HG02610 (cell line): ENCODE data around the gene SH2D3C.
"Not testable (repeated sequence)": the region's sequence is repeated elsewhere in the genome, so short reads cannot be mapped to it uniquely, and the experiment has no call there.

Source experiments
- ATAC-seq: cut with Tn5 transposase; IDR thresholded peaks from one replicate; pipeline ENCODE4 v1.9.1; 2021; ENCODE audit warnings: mild to moderate bottlenecking, moderate library complexity; ENCODE audit not compliant: unreplicated experiment

The SH2D3C gene

GRCh38 chr9:127767909-127768331 lies 10.5 kb downstream of the SH2D3C start:
- ATAC-seq, result no peak

GRCh38 chr9:127767410-127767809 lies 11.1 kb downstream of the SH2D3C start:
- no peak for ATAC-seq

DNA sequence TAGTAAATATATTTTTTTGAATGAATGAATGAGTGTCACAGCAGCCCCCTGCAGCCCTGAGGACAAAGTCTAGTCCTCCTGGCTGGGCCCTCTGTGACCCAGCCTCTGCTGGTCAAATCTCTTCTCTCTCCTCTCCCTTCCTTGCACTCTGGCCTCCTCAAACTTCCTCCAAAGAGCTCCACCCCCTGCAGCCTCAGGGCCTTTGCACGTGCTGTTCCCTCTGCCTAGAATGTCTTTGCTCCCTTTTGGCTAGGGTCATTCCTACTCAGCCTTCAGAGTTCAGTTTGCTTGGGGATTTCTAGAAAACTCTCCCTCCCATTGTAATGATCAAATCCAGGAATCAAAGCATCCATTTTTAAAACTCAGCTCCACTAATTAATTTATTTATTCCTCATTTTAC lies 13.0 kb downstream of the SH2D3C start:
- ATAC-seq, result no peak

DNA sequence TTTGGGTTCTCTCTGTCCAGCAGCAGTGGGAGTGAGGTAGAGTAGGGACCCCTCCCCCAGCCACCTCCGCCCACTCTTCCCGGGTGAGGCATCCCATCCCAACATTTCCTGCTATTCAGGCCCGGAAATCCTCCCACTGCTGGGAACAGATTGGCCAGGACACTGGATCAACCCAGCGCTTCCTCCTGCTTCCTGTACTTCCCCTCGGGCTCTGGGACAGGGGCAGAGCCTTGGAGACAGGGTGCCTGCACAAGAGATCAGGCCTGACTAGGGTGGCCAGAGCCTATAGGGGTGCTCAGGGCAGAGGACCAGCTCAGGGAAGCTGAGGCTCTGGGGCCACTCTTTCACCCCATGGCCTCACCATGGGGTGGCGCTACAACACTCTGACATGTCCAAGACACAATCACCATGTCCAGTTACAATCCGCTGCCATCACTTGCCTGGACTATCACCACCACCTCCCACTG lies 14.5 kb downstream of the SH2D3C start:
- ATAC-seq, result no peak

- ATAC-seq, result no peak
Measured at GRCh38 chr9:127762111-127762676, 16.3 kb downstream of the SH2D3C start.

DNA sequence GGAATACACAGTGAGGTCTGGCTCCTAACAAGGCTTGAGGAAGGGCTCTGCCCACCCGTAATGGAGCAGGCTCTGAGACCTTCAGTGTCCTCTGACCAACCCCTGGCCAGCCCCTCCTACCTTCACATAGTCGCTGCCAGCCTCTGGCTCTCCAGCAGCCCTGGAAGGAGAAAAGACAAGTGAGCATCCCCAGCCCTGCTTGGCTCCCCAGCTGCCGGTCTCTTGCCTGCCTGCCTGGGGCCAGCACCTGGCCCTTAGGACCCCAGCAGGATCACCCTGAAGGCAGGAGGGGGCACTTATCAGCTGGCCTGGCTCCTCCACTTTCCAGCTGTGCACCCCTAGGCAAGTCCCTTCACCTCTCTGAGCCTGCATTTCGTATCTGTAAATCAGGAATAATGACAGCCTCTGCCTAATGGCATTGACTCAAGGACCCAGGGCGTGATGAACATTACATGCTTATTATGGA lies 16.9 kb downstream of the SH2D3C start:
- ATAC-seq, result no peak

GRCh38 chr9:127761061-127761460 lies 17.4 kb downstream of the SH2D3C start:
- ATAC-seq, result no peak

- ATAC-seq, result no peak
Measured at GRCh38 chr9:127758843-127759242, 19.6 kb downstream of the SH2D3C start.

- not testable (repeated sequence) for ATAC-seq
Measured at GRCh38 chr9:127756776-127757175, 21.7 kb downstream of the SH2D3C start.

DNA sequence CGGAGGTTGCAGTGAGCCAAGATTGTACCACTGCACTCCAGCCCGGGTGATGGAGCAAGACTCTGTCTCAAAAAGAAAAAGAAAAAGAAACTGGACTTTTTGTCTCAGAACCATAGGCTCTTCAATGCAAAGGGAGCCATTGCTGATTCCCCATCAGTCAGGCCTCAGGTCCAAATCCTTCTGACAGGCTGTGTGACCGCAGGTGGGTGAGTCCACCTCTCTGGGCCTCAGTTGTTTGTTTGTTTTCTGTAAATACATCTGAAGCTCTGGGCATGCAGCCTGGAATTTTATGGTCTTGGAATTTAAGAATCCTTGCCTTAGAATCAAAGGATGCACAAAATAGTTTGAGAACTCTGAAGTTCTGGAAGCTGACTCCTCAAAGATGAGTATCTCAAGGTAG lies 22.2 kb downstream of the SH2D3C start:
- ATAC-seq, result no peak

GRCh38 chr9:127755061-127756060 lies 23.1 kb downstream of the SH2D3C start:
- no peak for ATAC-seq

DNA sequence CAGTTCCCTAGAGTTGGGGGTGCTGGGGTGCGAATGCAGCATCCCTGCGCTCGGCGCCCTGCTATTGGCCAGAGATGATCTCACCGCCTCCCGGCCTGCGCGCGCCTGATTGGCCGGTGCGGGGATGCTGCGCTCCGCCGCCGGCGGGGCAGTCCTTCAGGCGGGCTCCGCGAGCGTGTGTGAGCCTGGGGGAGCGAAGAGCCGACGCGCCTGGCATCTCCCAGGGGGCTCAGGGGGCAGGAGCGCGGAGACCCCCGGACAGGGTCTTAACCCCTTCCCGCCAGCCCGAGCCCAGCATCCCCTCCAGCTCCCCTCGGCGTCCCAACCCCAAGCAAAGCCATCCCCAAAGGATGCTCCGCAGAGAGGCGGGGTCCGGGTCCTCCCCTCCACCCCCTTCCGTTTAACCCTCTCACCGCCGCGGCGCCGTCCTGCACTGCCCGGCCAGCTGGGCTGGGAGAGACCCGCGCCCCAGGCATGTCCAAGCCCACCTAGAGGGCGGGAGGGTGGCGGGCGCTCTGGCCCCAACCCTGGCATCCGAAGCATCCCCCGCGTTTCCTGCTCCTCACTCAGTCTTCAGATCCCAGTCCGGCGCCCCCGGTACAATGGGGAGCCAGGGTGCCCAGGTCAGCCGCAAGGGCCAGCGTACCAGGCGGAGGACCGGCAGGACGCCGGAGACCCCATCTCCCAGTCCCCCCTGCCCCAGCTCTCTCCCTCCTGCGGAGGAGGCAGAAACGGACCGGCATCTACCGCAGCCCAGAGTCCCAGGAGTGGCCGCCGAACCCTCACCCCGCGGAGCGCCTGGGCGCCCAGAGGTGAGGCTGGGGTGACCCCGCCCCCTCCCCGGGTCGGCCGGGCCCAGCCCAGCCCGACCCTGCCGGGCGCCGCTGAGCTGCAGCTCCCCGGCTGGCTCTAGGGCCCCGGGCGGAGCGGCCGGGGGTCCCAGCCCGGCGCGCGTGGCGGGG lies 24.1 kb downstream of the SH2D3C start:
- ATAC-seq, result no peak

DNA sequence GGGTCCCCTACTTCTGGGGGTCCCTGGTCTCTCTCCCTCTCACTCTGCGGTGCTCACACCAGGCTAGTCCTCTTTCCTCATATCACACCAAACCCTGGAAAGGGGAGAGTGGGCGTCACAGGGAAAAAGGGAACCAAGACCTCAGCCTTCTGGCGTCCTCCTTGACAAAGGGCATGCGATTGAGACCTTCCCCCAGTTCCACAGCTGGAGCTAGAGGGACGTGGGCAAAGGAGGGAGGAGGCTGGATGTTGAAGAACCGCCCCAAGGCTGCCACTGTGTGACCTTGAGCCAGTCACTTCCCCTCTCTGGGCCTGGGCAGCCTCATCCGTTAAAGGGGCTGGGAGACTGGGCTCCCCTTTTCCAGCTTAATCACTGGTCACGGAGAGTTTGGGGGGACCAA lies 24.8 kb downstream of the SH2D3C start:
- no peak for ATAC-seq

- no peak for ATAC-seq
Measured at GRCh38 chr9:127753148-127753547, 25.3 kb downstream of the SH2D3C start.

GRCh38 chr9:127751269-127752054 lies 27.0 kb downstream of the SH2D3C start:
- no peak for ATAC-seq

DNA sequence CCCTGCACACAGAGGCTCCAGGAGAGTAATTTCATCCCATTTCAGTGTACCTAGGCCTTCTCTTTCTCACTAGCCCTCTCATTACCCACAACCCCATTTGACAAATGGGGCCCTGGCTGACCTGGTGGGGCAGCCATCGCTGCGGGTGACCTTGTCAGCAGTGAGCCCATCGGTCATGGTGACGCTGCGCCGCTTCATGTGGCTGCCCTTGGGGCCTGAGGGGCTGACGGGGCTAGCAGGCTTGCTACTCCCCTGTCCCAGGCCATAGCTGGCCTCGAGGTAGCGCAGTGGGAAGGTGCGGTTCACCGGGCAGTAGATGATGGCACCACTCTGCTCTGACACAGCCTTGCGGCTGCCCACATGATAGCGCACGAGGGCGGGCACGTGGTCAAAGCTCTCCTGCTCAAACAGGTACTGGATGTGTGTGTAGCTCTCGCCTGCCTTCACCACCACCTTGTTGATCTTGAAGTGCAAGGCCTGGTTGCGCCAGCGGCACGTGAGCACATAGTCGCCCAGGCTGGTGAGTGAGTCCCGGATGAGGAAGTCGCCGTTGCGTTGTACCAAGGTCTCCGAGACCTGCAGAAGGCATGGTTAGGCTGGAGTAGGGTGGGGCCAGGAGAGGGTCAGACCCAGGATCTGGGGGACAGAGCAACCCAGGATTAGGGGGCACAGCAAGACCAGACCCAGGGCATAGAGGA lies 29.2 kb downstream of the SH2D3C start:
- ATAC-seq, result no peak

- ATAC-seq, result no peak
Measured at GRCh38 chr9:127746959-127747569, 31.4 kb downstream of the SH2D3C start.

DNA sequence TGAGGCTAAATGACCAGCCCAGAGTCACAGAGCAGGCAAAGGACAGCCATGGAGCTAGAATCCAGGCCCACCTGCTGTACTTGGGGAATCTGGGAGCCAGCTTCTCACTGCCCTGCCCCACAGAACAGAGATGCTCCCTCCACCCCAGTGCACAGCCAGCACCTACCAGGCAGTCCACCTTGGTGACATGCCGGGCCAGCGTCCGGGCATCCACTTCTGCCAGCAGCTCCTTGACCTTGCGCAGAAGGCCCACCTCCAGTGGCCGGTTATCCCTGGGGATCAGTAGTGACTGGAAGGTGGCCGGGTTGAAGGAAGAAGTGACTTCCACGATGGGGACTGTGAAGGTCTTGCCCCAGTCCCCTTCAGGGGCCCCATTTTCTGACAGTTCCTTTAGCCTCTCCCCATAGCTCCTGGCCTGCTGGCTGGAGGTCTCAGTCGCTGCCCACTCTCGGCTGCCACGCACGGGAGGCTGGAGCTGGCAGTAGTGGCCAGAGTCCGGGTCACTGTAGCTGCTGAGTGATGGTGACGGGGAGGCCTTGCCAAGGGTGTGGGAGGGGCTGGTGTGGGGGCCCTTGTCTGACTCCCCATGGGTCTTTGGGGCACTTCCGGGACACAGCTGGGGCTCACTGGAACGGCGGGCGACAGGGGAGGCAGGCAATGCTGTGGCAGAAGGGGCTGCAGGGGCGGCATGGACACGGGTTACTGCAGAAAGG lies 33.9 kb downstream of the SH2D3C start:
- ATAC-seq, result no peak
